Ovary (tissue), 3 donors: ENCODE measurements around the gene RABEPK.

Experiments used
- CTCF ChIP-seq, 3 donors: fragments of 450-650 bp in 2 of 3; fragments of 200-600 bp in 1 of 3; IDR thresholded peaks; one replicate each; pipeline versions ENCODE4 v1.5.1 to v1.8.0; 2016 to 2022; ENCODE audit warnings: antibody characterized with exemption in 3 of 3, mild to moderate bottlenecking in 1 of 3
- EP300 ChIP-seq: sonication (generic); formaldehyde crosslinking; IDR thresholded peaks from one replicate; pipeline ENCODE4 v1.6.1; 2017; ENCODE audit warnings: antibody characterized with exemption
- POLR2A ChIP-seq: fragments of 450-650 bp; IDR thresholded peaks from one replicate; pipeline ENCODE4 v1.6.1; 2017; ENCODE audit warnings: antibody characterized with exemption, mild to moderate bottlenecking, moderate library complexity
- donor health status: DM: no; HTN: no; CAD: no.

GRCh38 chr9:125214186-125214585 is 13.8 kb downstream of the RABEPK start:
- TF ChIP-seq CTCF (IDR thresholded peaks at IDR 0.05) (no peak), POLR2A (no peak), EP300 (no peak)
